A549 treated with GW870086 at 1 μM for 4 hours (cell line): Measurements from ENCODE around the gene POLR1H. TPM values are rescaled to one million over a fixed set of nuclear protein-coding genes. Genes with fewer than 3 reads are reported as not detected.

Source experiments
- total RNA-seq: library from RNA; stranded (reverse); fragments of 200-300 nt; extraction: Qiagen RNA extraction; gene quantifications from 5 replicates; pipeline ENCODE4 v1.2.3, GENCODE V29; 2022; ENCODE audit warnings: low read depth

Gene POLR1H
- 28.4 to 35.3 TPM (median 32.7 TPM) in 5 replicates for total RNA-seq

GRCh38 chr6:30061092-30061857 is at the start of gene POLR1H:
POLR1H (plus strand) TSS chr6:30061265; CDS start chr6:30061525, 260 bp downstream.

GRCh38 chr6:30066577-30067459 is 5.8 kb downstream of the POLR1H start, which contains the start of gene PPP1R11:
PPP1R11 (plus strand) TSS chr6:30067198; CDS start chr6:30067411, 213 bp downstream.

GRCh38 chr6:30075094-30075789 is 14.2 kb downstream of the POLR1H start, which contains the start of gene RNF39:
RNF39 (minus strand) TSS chr6:30075769; CDS start chr6:30075585, 184 bp downstream.

GRCh38 chr6:30113003-30113759 is 52.1 kb downstream of the POLR1H start, which contains the start of gene TRIM31:
TRIM31 (minus strand) TSS chr6:30113090; CDS start chr6:30112805, 285 bp downstream.

Other genes with a start within 250 kb of the POLR1H start
- not detected in 5 replicates for gene HLA-G, start 233.4 kb upstream of the POLR1H start, total RNA-seq
- 125 to 148 TPM (median 139 TPM) in 5 replicates for gene HLA-A, start 118.7 kb upstream of the POLR1H start, total RNA-seq
- 38.7 to 42.0 TPM (median 39.5 TPM) in 5 replicates for gene PPP1R11, start 5.9 kb downstream of the POLR1H start, total RNA-seq
- not detected in 5 replicates for gene RNF39, start 14.5 kb downstream of the POLR1H start, total RNA-seq
- gene TRIM31, start 51.8 kb downstream of the POLR1H start, total RNA-seq = 0.33 to 1.4 TPM (median 0.83 TPM) in 5 replicates
- not detected in 5 replicates for gene TRIM40, start 74.9 kb downstream of the POLR1H start, total RNA-seq
- not detected in 5 replicates for gene TRIM10, start 99.9 kb downstream of the POLR1H start, total RNA-seq
- not detected in 5 replicates for gene TRIM15, start 102.3 kb downstream of the POLR1H start, total RNA-seq
- 26.9 to 28.8 TPM (median 28.0 TPM) in 5 replicates for gene TRIM26, start 152.1 kb downstream of the POLR1H start, total RNA-seq